ENCODE measurements around the gene HLA-DMB. TPM values are rescaled to one million over a fixed set of nuclear protein-coding genes. Genes with fewer than 3 reads are reported as not detected.

HLA-DMB gene
- total and polyA plus RNA-seq, 4 donors = 2.8 to 13.1 (median 7.7) TPM

DNA sequence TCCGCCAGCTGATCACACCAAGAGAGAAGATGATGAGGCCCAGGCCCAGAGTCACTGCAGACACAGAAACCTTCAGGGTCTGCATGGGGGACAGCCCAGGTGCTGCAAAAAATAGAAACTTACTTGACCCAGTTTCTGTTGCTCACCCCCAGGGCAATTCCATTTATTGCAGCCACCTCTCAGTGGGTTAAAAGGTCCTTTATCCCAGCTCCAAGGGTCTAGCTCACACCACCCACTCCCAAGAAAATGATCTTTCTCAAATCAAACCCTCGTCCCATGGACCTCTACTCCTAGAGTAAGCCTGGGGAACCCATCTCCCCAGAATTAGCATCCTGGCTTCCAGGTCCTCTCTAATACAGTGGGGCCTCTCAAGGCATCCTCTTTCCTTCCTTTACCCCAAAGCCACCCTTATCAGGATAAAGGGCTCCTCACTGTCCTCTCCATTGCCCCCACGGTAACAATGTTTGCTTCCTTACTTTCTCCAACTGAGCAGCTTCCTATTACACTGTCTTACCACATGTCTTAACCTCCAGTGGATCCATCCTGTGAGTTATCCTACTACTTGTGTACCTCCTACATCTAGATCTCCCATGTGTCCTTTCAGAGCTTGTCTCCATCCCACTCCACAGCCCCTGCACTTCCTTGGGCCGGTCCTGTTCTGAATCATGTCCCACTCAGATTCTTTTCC is 5.1 kb downstream of the HLA-DMB start:
- DNase-seq (ENCODE audit: low spot score) = no peak
- Histone ChIP-seq H3K36me3 (ENCODE audit: control insufficient read depth in 4 of 4, insufficient read depth in 3 of 4, low read depth in 1 of 4, low read length in 3 of 4) (no peaks in the 10 kb centered on the region), H3K27ac (ENCODE audit: low read depth in 1 of 2, low read length in 2 of 2) (no peak overlapping the region), H3K9ac (ENCODE audit: low read depth in 1 of 2, low read length in 2 of 2) (no peak overlapping the region), H3K4me3 (ENCODE audit: low read depth in 1 of 3, low read length in 3 of 3) (no peak overlapping the region), H3K4me1 (ENCODE audit: control insufficient read depth in 4 of 4, insufficient read depth in 4 of 4, low read length in 3 of 4) (peaks cover 0 to 4% (median 3%) of the 10 kb centered on the region in 4 donors), H3K27me3 (ENCODE audit: control insufficient read depth in 4 of 4, insufficient read depth in 4 of 4, low read length in 3 of 4) (no peaks in the 10 kb centered on the region), H3K9me3 (ENCODE audit: control insufficient read depth in 4 of 4, low read length in 3 of 4) (no peaks in the 10 kb centered on the region)
- TF ChIP-seq GABPA (IDR thresholded peaks at IDR 0.05 in 1 of 2, conservative IDR thresholded peaks at IDR 0.05 in 1 of 2) (no peak), HNF4G (IDR thresholded peaks at IDR 0.05) (no peak), RAD21 (IDR thresholded peaks at IDR 0.05) (no peak), NR2F2 (IDR thresholded peaks at IDR 0.05) (no peak), YY1 (IDR thresholded peaks at IDR 0.05) (no peak), TAF1 (conservative IDR thresholded peaks at IDR 0.05) (no peak), SP1 (IDR thresholded peaks at IDR 0.05) (no peak)
- TF ChIP-seq, protein P1, sequence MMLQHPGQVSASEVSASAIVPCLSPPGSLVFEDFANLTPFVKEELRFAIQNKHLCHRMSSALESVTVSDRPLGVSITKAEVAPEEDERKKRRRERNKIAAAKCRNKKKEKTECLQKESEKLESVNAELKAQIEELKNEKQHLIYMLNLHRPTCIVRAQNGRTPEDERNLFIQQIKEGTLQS (IDR thresholded peaks at IDR 0.05) = no peak
- WGBS = 88% methylated on average over 4 of the region's 4 CpGs

DNA sequence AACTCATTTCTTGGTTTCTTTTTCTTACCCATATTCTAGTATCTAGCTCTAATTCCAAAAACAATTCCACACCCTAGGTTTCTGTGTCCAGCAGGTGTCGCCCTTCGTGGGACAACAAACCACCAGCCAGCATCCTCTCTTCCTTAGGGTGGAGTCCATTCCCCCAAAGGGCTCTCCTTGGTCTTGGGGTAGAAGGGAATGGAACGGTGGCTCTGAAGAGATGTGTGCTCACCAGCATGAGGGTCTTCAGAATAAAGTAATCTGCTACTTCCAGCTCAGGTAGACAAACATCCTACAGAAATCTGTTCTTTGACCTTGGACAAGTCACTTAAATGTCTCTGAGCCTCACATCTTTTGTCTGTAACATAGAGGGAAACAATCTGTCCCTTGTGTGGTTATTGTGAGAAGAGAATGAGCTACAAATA is 7.2 kb downstream of the HLA-DMB start:
- no peaks in the 10 kb centered on the region for H3K27me3 ChIP-seq (ENCODE audit: control insufficient read depth in 4 of 4, insufficient read depth in 4 of 4, low read length in 3 of 4)
- WGBS = 1% methylated on average over 3 of the region's 3 CpGs
- no peak overlapping the region for H3K27ac ChIP-seq (ENCODE audit: low read depth in 1 of 2, low read length in 2 of 2)
- no peaks in the 10 kb centered on the region for H3K4me1 ChIP-seq (ENCODE audit: control insufficient read depth in 4 of 4, insufficient read depth in 4 of 4, low read length in 3 of 4)
- no peak overlapping the region for H3K9ac ChIP-seq (ENCODE audit: low read depth in 1 of 2, low read length in 2 of 2)
- H3K9me3 ChIP-seq (ENCODE audit: control insufficient read depth in 4 of 4, low read length in 3 of 4) = no peaks in the 10 kb centered on the region
- H3K36me3 ChIP-seq (ENCODE audit: control insufficient read depth in 4 of 4, insufficient read depth in 3 of 4, low read depth in 1 of 4, low read length in 3 of 4) = no peaks in the 10 kb centered on the region
- DNase-seq (ENCODE audit: low spot score) = peak; percentile 86
- H3K4me3 ChIP-seq (ENCODE audit: low read depth in 1 of 3, low read length in 3 of 3) = no peak overlapping the region
- TF ChIP-seq RXRA (IDR thresholded peaks at IDR 0.05) = no peak
- TF ChIP-seq HNF4G (IDR thresholded peaks at IDR 0.05) = no peak
- TF ChIP-seq, protein P1 (IDR thresholded peaks at IDR 0.05) = no peak
- TF ChIP-seq GABPA (IDR thresholded peaks at IDR 0.05 in 1 of 2, conservative IDR thresholded peaks at IDR 0.05 in 1 of 2) = no peak
- TF ChIP-seq, protein P2, sequence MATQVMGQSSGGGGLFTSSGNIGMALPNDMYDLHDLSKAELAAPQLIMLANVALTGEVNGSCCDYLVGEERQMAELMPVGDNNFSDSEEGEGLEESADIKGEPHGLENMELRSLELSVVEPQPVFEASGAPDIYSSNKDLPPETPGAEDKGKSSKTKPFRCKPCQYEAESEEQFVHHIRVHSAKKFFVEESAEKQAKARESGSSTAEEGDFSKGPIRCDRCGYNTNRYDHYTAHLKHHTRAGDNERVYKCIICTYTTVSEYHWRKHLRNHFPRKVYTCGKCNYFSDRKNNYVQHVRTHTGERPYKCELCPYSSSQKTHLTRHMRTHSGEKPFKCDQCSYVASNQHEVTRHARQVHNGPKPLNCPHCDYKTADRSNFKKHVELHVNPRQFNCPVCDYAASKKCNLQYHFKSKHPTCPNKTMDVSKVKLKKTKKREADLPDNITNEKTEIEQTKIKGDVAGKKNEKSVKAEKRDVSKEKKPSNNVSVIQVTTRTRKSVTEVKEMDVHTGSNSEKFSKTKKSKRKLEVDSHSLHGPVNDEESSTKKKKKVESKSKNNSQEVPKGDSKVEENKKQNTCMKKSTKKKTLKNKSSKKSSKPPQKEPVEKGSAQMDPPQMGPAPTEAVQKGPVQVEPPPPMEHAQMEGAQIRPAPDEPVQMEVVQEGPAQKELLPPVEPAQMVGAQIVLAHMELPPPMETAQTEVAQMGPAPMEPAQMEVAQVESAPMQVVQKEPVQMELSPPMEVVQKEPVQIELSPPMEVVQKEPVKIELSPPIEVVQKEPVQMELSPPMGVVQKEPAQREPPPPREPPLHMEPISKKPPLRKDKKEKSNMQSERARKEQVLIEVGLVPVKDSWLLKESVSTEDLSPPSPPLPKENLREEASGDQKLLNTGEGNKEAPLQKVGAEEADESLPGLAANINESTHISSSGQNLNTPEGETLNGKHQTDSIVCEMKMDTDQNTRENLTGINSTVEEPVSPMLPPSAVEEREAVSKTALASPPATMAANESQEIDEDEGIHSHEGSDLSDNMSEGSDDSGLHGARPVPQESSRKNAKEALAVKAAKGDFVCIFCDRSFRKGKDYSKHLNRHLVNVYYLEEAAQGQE (IDR thresholded peaks at IDR 0.05) = no peak
- no peak for TF ChIP-seq NR2F2 (IDR thresholded peaks at IDR 0.05)
- TF ChIP-seq, protein P3, sequence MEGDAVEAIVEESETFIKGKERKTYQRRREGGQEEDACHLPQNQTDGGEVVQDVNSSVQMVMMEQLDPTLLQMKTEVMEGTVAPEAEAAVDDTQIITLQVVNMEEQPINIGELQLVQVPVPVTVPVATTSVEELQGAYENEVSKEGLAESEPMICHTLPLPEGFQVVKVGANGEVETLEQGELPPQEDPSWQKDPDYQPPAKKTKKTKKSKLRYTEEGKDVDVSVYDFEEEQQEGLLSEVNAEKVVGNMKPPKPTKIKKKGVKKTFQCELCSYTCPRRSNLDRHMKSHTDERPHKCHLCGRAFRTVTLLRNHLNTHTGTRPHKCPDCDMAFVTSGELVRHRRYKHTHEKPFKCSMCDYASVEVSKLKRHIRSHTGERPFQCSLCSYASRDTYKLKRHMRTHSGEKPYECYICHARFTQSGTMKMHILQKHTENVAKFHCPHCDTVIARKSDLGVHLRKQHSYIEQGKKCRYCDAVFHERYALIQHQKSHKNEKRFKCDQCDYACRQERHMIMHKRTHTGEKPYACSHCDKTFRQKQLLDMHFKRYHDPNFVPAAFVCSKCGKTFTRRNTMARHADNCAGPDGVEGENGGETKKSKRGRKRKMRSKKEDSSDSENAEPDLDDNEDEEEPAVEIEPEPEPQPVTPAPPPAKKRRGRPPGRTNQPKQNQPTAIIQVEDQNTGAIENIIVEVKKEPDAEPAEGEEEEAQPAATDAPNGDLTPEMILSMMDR (IDR thresholded peaks at IDR 0.05; ENCODE audit: low read depth, low read length, missing input control) = peak; percentile 87
- peak in 1 of 2 donors; percentile 10 for TF ChIP-seq HNF4A (conservative IDR thresholded peaks at IDR 0.05)
- no peak for TF ChIP-seq YY1 (IDR thresholded peaks at IDR 0.05)
- TF ChIP-seq RAD21 (IDR thresholded peaks at IDR 0.05) = peak; percentile 86 to 92
- no peak for TF ChIP-seq FOXA2 (IDR thresholded peaks at IDR 0.05)
- no peak for TF ChIP-seq FOXA1 (IDR thresholded peaks at IDR 0.05)

All from liver (tissue), 9 donors.